ENCODE data around the gene SMIM7.

The SMIM7 gene

DNA sequence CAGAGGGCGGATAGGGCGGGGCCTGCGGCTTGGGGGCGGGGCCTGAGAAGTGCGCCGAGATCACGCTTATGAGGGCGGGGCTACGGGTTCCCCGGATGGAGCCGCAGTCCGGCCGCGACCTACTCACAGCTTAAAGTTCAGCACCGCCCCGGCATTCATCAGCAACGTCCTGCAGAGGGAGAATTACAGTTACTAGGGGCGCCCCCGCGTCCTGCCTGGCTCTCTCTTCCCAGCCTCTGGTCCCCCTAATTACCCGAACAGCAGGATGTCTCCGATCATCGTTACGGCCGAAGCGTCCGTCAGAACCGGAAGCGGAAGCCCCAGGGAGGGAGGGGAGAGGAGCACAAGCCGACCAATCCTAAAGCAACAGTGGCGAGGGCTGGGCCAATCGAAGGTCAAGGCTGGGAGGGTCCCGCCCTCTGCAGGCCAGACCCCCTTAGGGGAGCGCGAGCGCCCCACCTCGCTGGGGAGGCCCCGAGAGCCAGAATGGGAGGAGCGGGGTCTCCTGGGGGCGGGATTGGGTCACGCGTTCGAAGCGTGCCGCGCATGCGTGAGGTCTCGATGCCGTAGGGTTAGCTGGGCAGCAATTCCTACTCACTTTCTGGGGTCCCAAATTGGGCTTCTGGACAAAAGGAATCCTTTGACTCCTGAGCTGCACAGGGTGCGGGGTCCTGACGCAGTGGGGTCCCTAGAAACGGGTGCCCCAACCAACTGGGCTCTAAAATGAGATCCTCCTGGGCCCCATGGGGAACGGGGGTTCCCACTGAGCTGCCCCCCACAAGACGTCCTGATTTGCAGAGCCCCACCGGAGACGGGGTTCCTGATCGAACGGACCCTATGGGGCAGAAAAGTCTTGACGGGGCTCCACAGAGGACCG, at the start of gene SMIM7:
TSS of gene SMIM7 (minus strand) at position 313 of the 877 bp plus-strand sequence. CDS start at position 279, 34 bp downstream.
- H3K4me3 ChIP-seq (ENCODE audit: low read depth, low read length) = peak within 1 kb of the TSS; percentile 97
- TF ChIP-seq CTCF (conservative IDR thresholded peaks at IDR 0.05; ENCODE audit: low read depth, low read length) = peak; percentile 12
- peak; percentile 99 for DNase-seq (ENCODE audit: low read depth)

DNA sequence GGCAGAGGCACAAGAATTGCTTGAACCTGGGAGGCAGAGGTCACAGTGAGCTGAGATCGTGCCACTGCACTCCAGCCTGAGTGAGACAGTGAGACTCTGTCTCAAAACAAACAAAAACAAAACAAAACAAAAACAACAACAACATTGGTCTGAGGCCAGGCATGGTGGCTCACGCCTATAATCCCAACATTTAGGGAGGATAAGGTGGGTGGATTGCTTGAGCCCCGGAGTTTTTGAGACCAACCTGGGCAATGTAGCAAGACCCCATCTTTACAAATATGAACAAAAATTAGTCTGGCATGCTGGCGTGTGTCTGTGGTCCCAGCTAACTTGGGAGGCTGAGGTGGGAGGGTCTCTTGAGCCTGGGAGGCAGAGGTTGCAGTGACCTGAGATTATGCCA, 43.7 kb upstream of the SMIM7 start:
- no peak overlapping the region for H3K4me3 ChIP-seq (ENCODE audit: low read depth, low read length)
- TF ChIP-seq CTCF (conservative IDR thresholded peaks at IDR 0.05; ENCODE audit: low read depth, low read length) = no peak
- DNase-seq (ENCODE audit: low read depth) = no peak

GRCh38 chr19:16702123-16702522, 42.2 kb upstream of the SMIM7 start:
- TF ChIP-seq CTCF (conservative IDR thresholded peaks at IDR 0.05; ENCODE audit: low read depth, low read length) = no peak
- H3K4me3 ChIP-seq (ENCODE audit: low read depth, low read length) = no peak overlapping the region
- DNase-seq (ENCODE audit: low read depth) = peak; percentile 54

- no peak for DNase-seq (ENCODE audit: low read depth)
- TF ChIP-seq CTCF (conservative IDR thresholded peaks at IDR 0.05; ENCODE audit: low read depth, low read length) = no peak
- no peak overlapping the region for H3K4me3 ChIP-seq (ENCODE audit: low read depth, low read length)
Observed at GRCh38 chr19:16698914-16699313, 39.0 kb upstream of the SMIM7 start.

GRCh38 chr19:16688084-16688483, 28.1 kb upstream of the SMIM7 start:
- no peak for TF ChIP-seq CTCF (conservative IDR thresholded peaks at IDR 0.05; ENCODE audit: low read depth, low read length)
- no peak for DNase-seq (ENCODE audit: low read depth)
- H3K4me3 ChIP-seq (ENCODE audit: low read depth, low read length) = no peak overlapping the region

GRCh38 chr19:16684216-16684615, 24.3 kb upstream of the SMIM7 start:
- TF ChIP-seq CTCF (conservative IDR thresholded peaks at IDR 0.05; ENCODE audit: low read depth, low read length) = no peak
- no peak overlapping the region for H3K4me3 ChIP-seq (ENCODE audit: low read depth, low read length)
- no peak for DNase-seq (ENCODE audit: low read depth)

DNA sequence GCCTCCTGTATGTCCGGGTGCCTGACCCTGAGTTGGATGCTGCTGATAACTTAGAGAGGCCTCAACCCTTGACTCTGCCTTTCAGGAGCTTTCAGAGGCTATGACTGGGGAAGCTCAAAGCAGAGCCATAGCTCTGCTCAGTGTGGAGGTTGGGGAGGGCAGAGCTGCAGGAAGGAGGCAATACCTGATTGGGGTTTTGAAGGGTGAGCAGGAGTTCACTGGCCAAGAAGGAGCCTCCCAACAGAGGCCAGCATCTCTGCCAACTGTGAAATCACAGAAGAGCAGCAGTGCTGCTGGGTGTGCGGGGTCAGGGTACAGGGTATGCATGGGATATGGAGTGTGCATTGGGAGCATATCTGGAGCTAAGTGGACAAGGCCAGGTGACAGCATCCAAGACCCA, 22.6 kb upstream of the SMIM7 start:
- TF ChIP-seq CTCF (conservative IDR thresholded peaks at IDR 0.05; ENCODE audit: low read depth, low read length) = no peak
- no peak overlapping the region for H3K4me3 ChIP-seq (ENCODE audit: low read depth, low read length)
- no peak for DNase-seq (ENCODE audit: low read depth)

All from choroid plexus epithelial cell (primary cell).